Body of pancreas (tissue), 4 donors: Measurements from ENCODE around the gene SYCE3. TPM values are rescaled to one million over a fixed set of nuclear protein-coding genes. Genes with fewer than 3 reads are reported as not detected.

ENCODE experiments used
- ATAC-seq: fragments of 150-250 bp; one replicate; pipeline ENCODE4 v1.9.1; 2016
- DNase-seq, 4 donors: peaks; one replicate each; pipeline ENCODE4 v3.0.0-alpha.2; 2019
- H3K27ac ChIP-seq, 4 donors: fragments of 200-600 bp; sonication (generic); 1 replicate in 3 of 4; 2 replicates in 1 of 4; pipeline versions ENCODE4 v1.5.1 to v1.6.1; 2016 to 2019; ENCODE audit warnings: mild to moderate bottlenecking in 1 of 4, mixed read lengths in 1 of 4, moderate library complexity in 1 of 4
- H3K27me3 ChIP-seq, 2 donors: fragments of 200-600 bp; sonication (generic); one replicate each; pipeline ENCODE4 v1.6.0; 2016; ENCODE audit warnings: mild to moderate bottlenecking in 1 of 2
- H3K36me3 ChIP-seq, 2 donors: fragments of 200-600 bp; sonication (generic); replicated peaks in 1 of 2; 2 replicates each; pipeline ENCODE4 v1.5.1; 2016; ENCODE audit warnings: low read depth in 2 of 2; ENCODE audit not compliant: insufficient read depth in 1 of 2
- H3K4me1 ChIP-seq: fragments of 200-600 bp; sonication (generic); one replicate; pipeline ENCODE4 v1.6.0; 2016
- H3K4me3 ChIP-seq, 2 donors: fragments of 200-600 bp; sonication (generic); 1 replicate in 1 of 2; 2 replicates in 1 of 2; pipeline ENCODE4 v1.5.1; 2016 to 2019
- H3K9me3 ChIP-seq, 3 donors: fragments of 200-600 bp; sonication (generic); 1 replicate in 2 of 3; 2 replicates in 1 of 3; pipeline ENCODE4 v1.5.1; 2016
- CTCF ChIP-seq, 7 experiments: fragments of 450-650 bp in 4 of 7; fragments of 200-600 bp in 3 of 7; sonication (generic) in 3 of 7; IDR thresholded peaks; one replicate each; pipeline ENCODE4 v1.5.1; 2016 to 2019; ENCODE audit warnings: antibody characterized with exemption in 7 of 7
- POLR2A ChIP-seq, 3 donors: fragments of 450-650 bp; IDR thresholded peaks; one replicate each; pipeline ENCODE4 v1.6.1; 2016; ENCODE audit warnings: antibody characterized with exemption in 3 of 3, mild to moderate bottlenecking in 2 of 3
- WGBS, 2 donors: methylation state at CpG; one replicate each; pipeline ENCODE4 v1.1.5; 2017; 5-methylcytosine and 5-hydroxymethylcytosine counted together
- intact Hi-C: fragments of 100-400 bp; cut with DNase I; formaldehyde crosslinking; loops from one replicate; pipeline ENCODE4 v1.15.1; 2023
- total RNA-seq, 2 donors: library from RNA; depleted of rRNA; stranded (reverse); fragments of >200 nt; gene quantifications; one replicate each; pipeline ENCODE4 v1.1.0, GENCODE V29; 2016

Gene SYCE3
- total RNA-seq, 2 donors from 2014 or later: not detected

GRCh38 chr22:50604256-50605001 lies 41.7 kb upstream of the SYCE3 start:
- no peak for ATAC-seq
- intact Hi-C loops: no loop called here
- no peaks in the 10 kb centered on the region for H3K9me3 ChIP-seq
- DNase-seq: no peak
- H3K27ac ChIP-seq: no peak overlapping the region
- H3K27me3 ChIP-seq: no peaks in the 10 kb centered on the region
- no peaks in the 10 kb centered on the region for H3K36me3 ChIP-seq
- peaks cover 5% of the 10 kb centered on the region for H3K4me1 ChIP-seq
- TF ChIP-seq CTCF (IDR thresholded peaks at IDR 0.05): no peak
- TF ChIP-seq POLR2A (IDR thresholded peaks at IDR 0.05): no peak
- H3K4me3 ChIP-seq: no peak overlapping the region
- WGBS, 2 donors: 61 to 81% methylated on average over 35 to 50 of the region's 103 CpGs

GRCh38 chr22:50603511-50604255 lies 41.0 kb upstream of the SYCE3 start:
- no peaks in the 10 kb centered on the region for H3K36me3 ChIP-seq
- no peaks in the 10 kb centered on the region for H3K27me3 ChIP-seq
- DNase-seq (no peak), ATAC-seq (no peak)
- TF ChIP-seq POLR2A (IDR thresholded peaks at IDR 0.05) (no peak), CTCF (IDR thresholded peaks at IDR 0.05) (no peak)
- H3K4me1 ChIP-seq: peaks cover 5% of the 10 kb centered on the region
- H3K27ac ChIP-seq: no peak overlapping the region
- WGBS, 2 donors: 22 to 57% methylated on average over 13 to 60 of the region's 70 CpGs
- H3K4me3 ChIP-seq: no peak overlapping the region
- H3K9me3 ChIP-seq: no peaks in the 10 kb centered on the region
- intact Hi-C loops: no loop called here

GRCh38 chr22:50602338-50602700 lies 39.6 kb upstream of the SYCE3 start:
- H3K27ac ChIP-seq: no peak overlapping the region
- H3K4me3 ChIP-seq: no peak overlapping the region
- intact Hi-C loops: no loop called here
- no peak for DNase-seq
- H3K4me1 ChIP-seq: peaks cover 5% of the 10 kb centered on the region
- H3K36me3 ChIP-seq: no peaks in the 10 kb centered on the region
- H3K9me3 ChIP-seq: no peaks in the 10 kb centered on the region
- no peak for ATAC-seq
- TF ChIP-seq CTCF (IDR thresholded peaks at IDR 0.05): no peak
- no peak for TF ChIP-seq POLR2A (IDR thresholded peaks at IDR 0.05)
- H3K27me3 ChIP-seq: no peaks in the 10 kb centered on the region
- 21 to 31% methylated on average over 2 of the region's 2 CpGs for WGBS, 2 donors

- peaks cover 5% of the 10 kb centered on the region for H3K4me1 ChIP-seq
- ATAC-seq (no peak), DNase-seq (no peak)
- no peaks in the 10 kb centered on the region for H3K27me3 ChIP-seq
- no peak overlapping the region for H3K4me3 ChIP-seq
- WGBS, 2 donors: 59 to 62% methylated on average over 7 to 12 of the region's 12 CpGs
- no peak overlapping the region for H3K27ac ChIP-seq
- intact Hi-C loops: no loop called here
- TF ChIP-seq POLR2A (IDR thresholded peaks at IDR 0.05): no peak
- TF ChIP-seq CTCF (IDR thresholded peaks at IDR 0.05): no peak
- H3K36me3 ChIP-seq: no peaks in the 10 kb centered on the region
- no peaks in the 10 kb centered on the region for H3K9me3 ChIP-seq
Observed at GRCh38 chr22:50601669-50602337, 39.1 kb upstream of the SYCE3 start.
